Neural progenitor cell (in vitro differentiated cells): ENCODE measurements around the gene EOGT.

Source experiments
- EZH2 ChIP-seq: fragments of 200-600 bp; sonication (generic); IDR thresholded peaks from 2 replicates; pipeline ENCODE4 v1.6.1; 2017; ENCODE audit warnings: antibody characterized with exemption, mild to moderate bottlenecking, moderate library complexity
- TF ChIP-seq, protein P1 (sequence below): fragments of 200-600 bp; sonication (generic); IDR thresholded peaks from 2 replicates; pipeline ENCODE4 v1.5.1; 2017; ENCODE audit warnings: antibody characterized with exemption, mild to moderate bottlenecking

DNA sequence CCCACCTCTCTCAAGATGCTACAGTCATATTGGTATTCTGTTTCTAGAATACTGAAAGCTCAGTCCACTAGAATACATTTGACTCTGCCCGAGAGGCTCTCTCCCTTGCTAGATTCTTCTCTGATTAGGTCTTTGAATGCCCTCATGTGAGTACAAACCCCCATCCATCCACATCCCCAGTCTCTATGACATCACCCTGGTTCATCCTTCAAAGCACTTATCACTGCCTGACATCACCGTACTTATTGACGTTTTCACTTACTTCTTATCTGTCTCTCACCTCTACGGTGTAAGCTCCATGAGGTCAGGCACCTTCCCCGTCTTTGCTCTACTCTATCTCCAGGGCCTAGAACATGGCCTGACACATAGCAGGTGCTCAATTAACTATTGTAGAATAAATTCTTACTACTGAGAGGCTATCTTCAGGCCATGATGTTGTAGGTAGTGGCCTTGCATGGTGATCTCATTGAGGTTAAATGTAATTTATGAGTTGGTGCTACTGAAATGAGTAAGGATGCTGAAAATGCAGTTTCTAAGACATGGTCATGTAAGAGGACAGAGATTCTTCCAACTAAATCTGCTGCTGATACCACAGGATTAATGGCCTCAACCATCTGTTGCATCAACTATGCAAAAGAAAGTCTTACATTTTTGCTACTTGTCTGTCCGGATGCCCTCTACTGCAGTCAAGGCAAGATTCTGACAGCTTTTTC is 26.8 kb downstream of the EOGT start:
- TF ChIP-seq, protein P1, sequence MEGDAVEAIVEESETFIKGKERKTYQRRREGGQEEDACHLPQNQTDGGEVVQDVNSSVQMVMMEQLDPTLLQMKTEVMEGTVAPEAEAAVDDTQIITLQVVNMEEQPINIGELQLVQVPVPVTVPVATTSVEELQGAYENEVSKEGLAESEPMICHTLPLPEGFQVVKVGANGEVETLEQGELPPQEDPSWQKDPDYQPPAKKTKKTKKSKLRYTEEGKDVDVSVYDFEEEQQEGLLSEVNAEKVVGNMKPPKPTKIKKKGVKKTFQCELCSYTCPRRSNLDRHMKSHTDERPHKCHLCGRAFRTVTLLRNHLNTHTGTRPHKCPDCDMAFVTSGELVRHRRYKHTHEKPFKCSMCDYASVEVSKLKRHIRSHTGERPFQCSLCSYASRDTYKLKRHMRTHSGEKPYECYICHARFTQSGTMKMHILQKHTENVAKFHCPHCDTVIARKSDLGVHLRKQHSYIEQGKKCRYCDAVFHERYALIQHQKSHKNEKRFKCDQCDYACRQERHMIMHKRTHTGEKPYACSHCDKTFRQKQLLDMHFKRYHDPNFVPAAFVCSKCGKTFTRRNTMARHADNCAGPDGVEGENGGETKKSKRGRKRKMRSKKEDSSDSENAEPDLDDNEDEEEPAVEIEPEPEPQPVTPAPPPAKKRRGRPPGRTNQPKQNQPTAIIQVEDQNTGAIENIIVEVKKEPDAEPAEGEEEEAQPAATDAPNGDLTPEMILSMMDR, result no peak
- TF ChIP-seq EZH2, result no peak
